Measurements from ENCODE around the gene ZBTB2.
"Not testable (repeated sequence)": the region's sequence is repeated elsewhere in the genome, so short reads cannot be mapped to it uniquely, and the experiment has no call there.

Gene ZBTB2

GRCh38 chr6:151370509-151371078 lies 20.8 kb downstream of the ZBTB2 start:
- DNase-seq (ENCODE audit: low spot score): no peak

- no peak for DNase-seq (ENCODE audit: low spot score)
Measured at GRCh38 chr6:151365233-151365632, 26.1 kb downstream of the ZBTB2 start.

- DNase-seq (ENCODE audit: low spot score): no peak
Measured at GRCh38 chr6:151359486-151359885, 31.9 kb downstream of the ZBTB2 start.

- no peak for DNase-seq (ENCODE audit: low spot score)
Measured at GRCh38 chr6:151358475-151358874, 32.9 kb downstream of the ZBTB2 start.

- DNase-seq (ENCODE audit: low spot score): no peak
Measured at GRCh38 chr6:151357758-151358436, 33.5 kb downstream of the ZBTB2 start.

- DNase-seq (ENCODE audit: low spot score): not testable (repeated sequence)
Measured at GRCh38 chr6:151356983-151357382, 34.4 kb downstream of the ZBTB2 start.

- DNase-seq (ENCODE audit: low spot score): no peak
Measured at GRCh38 chr6:151353795-151354194, 37.6 kb downstream of the ZBTB2 start.

- no peak for DNase-seq (ENCODE audit: low spot score)
Measured at GRCh38 chr6:151352410-151353396, 38.7 kb downstream of the ZBTB2 start.

GRCh38 chr6:151351731-151352130 lies 39.6 kb downstream of the ZBTB2 start:
- no peak for DNase-seq (ENCODE audit: low spot score)

- DNase-seq (ENCODE audit: low spot score): no peak
Measured at GRCh38 chr6:151351146-151351700, 40.1 kb downstream of the ZBTB2 start.

GRCh38 chr6:151350442-151351145 lies 40.8 kb downstream of the ZBTB2 start:
- DNase-seq (ENCODE audit: low spot score): no peak

GRCh38 chr6:151349651-151350270 lies 41.6 kb downstream of the ZBTB2 start:
- DNase-seq (ENCODE audit: low spot score): no peak

- not testable (repeated sequence) for DNase-seq (ENCODE audit: low spot score)
Measured at GRCh38 chr6:151342750-151343149, 48.6 kb downstream of the ZBTB2 start.

- no peak for DNase-seq (ENCODE audit: low spot score)
Measured at GRCh38 chr6:151341476-151342195, 49.7 kb downstream of the ZBTB2 start.

- no peak for DNase-seq (ENCODE audit: low spot score)
Measured at GRCh38 chr6:151340219-151340978, 51.0 kb downstream of the ZBTB2 start.

- no peak for DNase-seq (ENCODE audit: low spot score)
Measured at GRCh38 chr6:151339369-151339768, 52.0 kb downstream of the ZBTB2 start.

GRCh38 chr6:151338651-151339200 lies 52.6 kb downstream of the ZBTB2 start:
- no peak for DNase-seq (ENCODE audit: low spot score)

- no peak for DNase-seq (ENCODE audit: low spot score)
Measured at GRCh38 chr6:151335930-151336329, 55.4 kb downstream of the ZBTB2 start.

- no peak for DNase-seq (ENCODE audit: low spot score)
Measured at GRCh38 chr6:151330130-151330696, 61.1 kb downstream of the ZBTB2 start.
